ENCODE measurements around the gene BUD23. TPM values are rescaled to one million over a fixed set of nuclear protein-coding genes. Genes with fewer than 3 reads are reported as not detected.

Gene BUD23
- total and polyA plus RNA-seq, 7 donors = 50.4 to 155 (median 96.2) TPM

DNA sequence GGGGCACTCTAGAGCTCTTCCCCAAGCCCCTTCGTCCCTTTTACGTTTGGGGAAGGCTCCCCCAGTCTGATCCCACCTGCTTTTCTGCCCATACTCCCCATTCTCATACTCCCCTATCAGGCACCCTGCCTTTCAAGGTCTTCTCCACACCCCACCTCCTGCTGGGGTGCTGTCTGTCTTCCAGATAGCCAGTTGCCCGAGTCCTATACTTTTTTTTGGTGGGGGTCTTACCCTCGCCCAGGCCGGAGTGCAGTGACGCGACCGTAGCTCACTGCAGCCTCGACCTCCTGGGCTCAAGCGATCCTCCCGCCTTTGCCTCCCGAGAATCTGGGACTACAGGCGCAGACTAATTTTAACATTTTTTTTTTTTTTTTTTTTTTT lies 56.0 kb downstream of the BUD23 start:
- WGBS, 3 donors = 46 to 54% (median 53%) methylated on average over 13 of the region's 13 CpGs
- no peaks in the 10 kb centered on the region for H3K4me1 ChIP-seq
- TF ChIP-seq, protein P1, sequence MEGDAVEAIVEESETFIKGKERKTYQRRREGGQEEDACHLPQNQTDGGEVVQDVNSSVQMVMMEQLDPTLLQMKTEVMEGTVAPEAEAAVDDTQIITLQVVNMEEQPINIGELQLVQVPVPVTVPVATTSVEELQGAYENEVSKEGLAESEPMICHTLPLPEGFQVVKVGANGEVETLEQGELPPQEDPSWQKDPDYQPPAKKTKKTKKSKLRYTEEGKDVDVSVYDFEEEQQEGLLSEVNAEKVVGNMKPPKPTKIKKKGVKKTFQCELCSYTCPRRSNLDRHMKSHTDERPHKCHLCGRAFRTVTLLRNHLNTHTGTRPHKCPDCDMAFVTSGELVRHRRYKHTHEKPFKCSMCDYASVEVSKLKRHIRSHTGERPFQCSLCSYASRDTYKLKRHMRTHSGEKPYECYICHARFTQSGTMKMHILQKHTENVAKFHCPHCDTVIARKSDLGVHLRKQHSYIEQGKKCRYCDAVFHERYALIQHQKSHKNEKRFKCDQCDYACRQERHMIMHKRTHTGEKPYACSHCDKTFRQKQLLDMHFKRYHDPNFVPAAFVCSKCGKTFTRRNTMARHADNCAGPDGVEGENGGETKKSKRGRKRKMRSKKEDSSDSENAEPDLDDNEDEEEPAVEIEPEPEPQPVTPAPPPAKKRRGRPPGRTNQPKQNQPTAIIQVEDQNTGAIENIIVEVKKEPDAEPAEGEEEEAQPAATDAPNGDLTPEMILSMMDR (IDR thresholded peaks at IDR 0.05) = no peak
- H3K9me3 ChIP-seq = no peaks in the 10 kb centered on the region
- peaks cover 4 to 20% of the 10 kb centered on the region in 2 donors for H3K36me3 ChIP-seq (ENCODE audit: insufficient read depth in 1 of 2, low read depth in 1 of 2)
- peak overlapping the region; percentile 91 for H3K4me3 ChIP-seq
- no peak for ATAC-seq
- H3K27ac ChIP-seq = peak overlapping the region; percentile 83
- intact Hi-C loops (cut with DNase I) = loop anchor here in 1 of 2 donors (10.0 kb wide), 1 partner anchor 115 kb away; no protein-coding TSS in a partner anchor
- DNase-seq = no peak
- no peaks in the 10 kb centered on the region for H3K27me3 ChIP-seq (ENCODE audit: insufficient read depth in 3 of 3, low read length in 2 of 3)

DNA sequence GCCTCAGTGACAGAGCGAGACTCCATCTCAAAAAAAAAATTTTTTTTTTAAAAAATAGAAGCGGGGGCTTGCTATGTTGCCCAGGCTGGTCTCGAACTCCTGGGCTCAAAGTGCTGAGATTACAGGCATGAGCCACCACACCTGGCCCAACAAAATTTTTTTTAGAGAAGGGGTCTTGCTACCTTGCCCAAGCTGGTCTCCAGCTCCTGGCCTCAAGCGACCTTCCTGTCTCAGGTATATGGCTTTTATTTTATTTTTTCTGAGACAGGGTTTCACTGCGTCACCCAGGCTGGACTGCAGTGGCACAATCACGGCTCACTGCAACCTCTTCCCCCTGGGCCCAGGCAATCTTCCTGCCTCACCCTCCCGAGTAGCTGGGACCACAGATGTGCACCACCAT lies 56.8 kb downstream of the BUD23 start:
- intact Hi-C loops (cut with DNase I) = no loop called here
- Histone ChIP-seq H3K4me1 (no peaks in the 10 kb centered on the region), H3K4me3 (no peak overlapping the region), H3K27ac (no peak overlapping the region), H3K36me3 (ENCODE audit: insufficient read depth in 1 of 2, low read depth in 1 of 2) (peaks cover 4 to 20% of the 10 kb centered on the region in 2 donors), H3K27me3 (ENCODE audit: insufficient read depth in 3 of 3, low read length in 2 of 3) (no peaks in the 10 kb centered on the region), H3K9me3 (no peaks in the 10 kb centered on the region)
- no peak for DNase-seq
- TF ChIP-seq, protein P1 (IDR thresholded peaks at IDR 0.05) = no peak
- no peak for ATAC-seq
- 83 to 87% (median 85%) methylated on average over 7 of the region's 7 CpGs for WGBS, 3 donors

DNA sequence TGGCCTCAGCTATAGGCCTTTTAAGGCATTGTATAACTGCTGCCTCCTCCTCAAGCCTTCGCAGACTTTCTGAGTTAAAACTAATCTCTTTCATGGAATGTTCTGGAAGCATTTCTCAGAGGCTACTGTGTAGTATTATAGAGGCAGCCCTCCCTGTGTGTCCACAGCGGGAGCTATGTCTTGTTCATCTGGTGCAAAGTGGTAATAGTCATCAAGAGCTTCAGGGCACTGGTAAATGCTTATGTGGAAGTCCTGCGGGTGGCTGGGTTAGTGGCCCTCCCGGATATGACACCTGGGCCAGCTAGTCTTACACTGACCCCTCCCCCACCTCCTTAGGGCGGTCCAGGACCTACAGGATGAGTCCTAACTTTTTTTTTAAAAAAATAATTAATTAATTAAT lies 57.4 kb downstream of the BUD23 start:
- Histone ChIP-seq H3K4me1 (no peaks in the 10 kb centered on the region), H3K36me3 (ENCODE audit: insufficient read depth in 1 of 2, low read depth in 1 of 2) (peaks cover 4 to 16% of the 10 kb centered on the region in 2 donors), H3K27ac (no peak overlapping the region), H3K27me3 (ENCODE audit: insufficient read depth in 3 of 3, low read length in 2 of 3) (no peaks in the 10 kb centered on the region), H3K9me3 (no peaks in the 10 kb centered on the region), H3K4me3 (no peak overlapping the region)
- intact Hi-C loops (cut with DNase I) = no loop called here
- WGBS, 3 donors = 62 to 77% (median 70%) methylated on average over 5 of the region's 5 CpGs
- TF ChIP-seq, protein P1 (IDR thresholded peaks at IDR 0.05) = no peak
- ATAC-seq (no peak), DNase-seq (no peak)

DNA sequence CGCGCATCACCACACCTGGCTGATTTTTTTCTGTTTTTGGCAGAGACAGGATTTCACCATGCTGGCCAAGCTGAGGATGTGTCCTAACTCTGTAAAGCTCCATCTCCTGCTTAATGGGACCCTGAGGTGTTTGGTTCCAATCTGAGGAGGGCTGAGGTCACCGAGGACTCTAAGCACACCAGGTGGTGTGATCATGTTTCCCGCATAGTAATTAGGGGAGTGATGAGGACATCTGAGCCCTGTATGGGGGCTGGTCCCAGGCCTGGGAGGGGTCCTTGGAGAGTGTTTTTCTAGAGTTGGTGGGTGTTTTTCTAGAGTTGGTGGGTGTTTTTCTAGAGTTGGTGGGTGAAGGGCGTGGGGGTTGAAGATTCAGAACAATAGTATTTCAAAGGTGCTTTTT lies 58.2 kb downstream of the BUD23 start:
- no peak for ATAC-seq
- H3K4me3 ChIP-seq = no peak overlapping the region

More for the DNA sequence above, 58.2 kb downstream of the BUD23 start:
- TF ChIP-seq, protein P1 (IDR thresholded peaks at IDR 0.05) = no peak
- H3K36me3 ChIP-seq (ENCODE audit: insufficient read depth in 1 of 2, low read depth in 1 of 2) = peaks cover 3 to 8% of the 10 kb centered on the region in 2 donors
- DNase-seq = no peak
- H3K27me3 ChIP-seq (ENCODE audit: insufficient read depth in 3 of 3, low read length in 2 of 3) = no peaks in the 10 kb centered on the region
- WGBS, 3 donors = 75 to 81% (median 79%) methylated on average over 5 of the region's 5 CpGs
- H3K9me3 ChIP-seq = no peaks in the 10 kb centered on the region
- H3K27ac ChIP-seq = no peak overlapping the region
- no peaks in the 10 kb centered on the region for H3K4me1 ChIP-seq
- intact Hi-C loops (cut with DNase I) = no loop called here
